GM19351 (cell line): Measurements from ENCODE around the gene TINCR.
"Not testable (repeated sequence)": the region's sequence is repeated elsewhere in the genome, so short reads cannot be mapped to it uniquely, and the experiment has no call there.

Experiments
- ATAC-seq: cut with Tn5 transposase; IDR thresholded peaks from one replicate; pipeline ENCODE4 v1.9.1; 2021; ENCODE audit warnings: mild to moderate bottlenecking, moderate library complexity; ENCODE audit not compliant: unreplicated experiment

The TINCR gene

GRCh38 chr19:5561559-5561958 is 6.2 kb downstream of the TINCR start:
- ATAC-seq = no peak

- no peak for ATAC-seq
These were observed 7.6 kb downstream of the TINCR start for GRCh38 chr19:5560156-5560555.

GRCh38 chr19:5559804-5560133 is 8.0 kb downstream of the TINCR start:
- no peak for ATAC-seq

GRCh38 chr19:5558101-5558621 is 9.6 kb downstream of the TINCR start:
- ATAC-seq = no peak

- no peak for ATAC-seq
These were observed 10.1 kb downstream of the TINCR start for GRCh38 chr19:5557691-5558090.

GRCh38 chr19:5554828-5555227 is 12.9 kb downstream of the TINCR start:
- ATAC-seq = no peak

- ATAC-seq = no peak
These were observed 13.9 kb downstream of the TINCR start for GRCh38 chr19:5553892-5554291.

GRCh38 chr19:5547881-5548280 is 19.9 kb downstream of the TINCR start:
- no peak for ATAC-seq

- ATAC-seq = no peak
These were observed 21.8 kb downstream of the TINCR start for GRCh38 chr19:5545984-5546383.

GRCh38 chr19:5545051-5545450 is 22.7 kb downstream of the TINCR start:
- no peak for ATAC-seq

- ATAC-seq = no peak
These were observed 25.1 kb downstream of the TINCR start for GRCh38 chr19:5542665-5543064.

GRCh38 chr19:5541456-5541855 is 26.3 kb downstream of the TINCR start:
- no peak for ATAC-seq

GRCh38 chr19:5540208-5540607 is 27.5 kb downstream of the TINCR start:
- no peak for ATAC-seq

- ATAC-seq = no peak
These were observed 29.9 kb downstream of the TINCR start for GRCh38 chr19:5537870-5538269.

GRCh38 chr19:5536982-5537579 is 30.7 kb downstream of the TINCR start:
- not testable (repeated sequence) for ATAC-seq

GRCh38 chr19:5536337-5536894 is 31.3 kb downstream of the TINCR start:
- no peak for ATAC-seq

GRCh38 chr19:5534787-5535586 is 32.8 kb downstream of the TINCR start:
- ATAC-seq = no peak

GRCh38 chr19:5533257-5533656 is 34.5 kb downstream of the TINCR start:
- ATAC-seq = no peak

GRCh38 chr19:5530701-5531100 is 37.1 kb downstream of the TINCR start:
- ATAC-seq = no peak

GRCh38 chr19:5526691-5527090 is 41.1 kb downstream of the TINCR start:
- ATAC-seq = no peak

GRCh38 chr19:5524081-5524480 is 43.7 kb downstream of the TINCR start:
- no peak for ATAC-seq

- no peak for ATAC-seq
These were observed 45.6 kb downstream of the TINCR start for GRCh38 chr19:5522106-5522505.
